Measurements from ENCODE around the gene MED14.

DNA sequence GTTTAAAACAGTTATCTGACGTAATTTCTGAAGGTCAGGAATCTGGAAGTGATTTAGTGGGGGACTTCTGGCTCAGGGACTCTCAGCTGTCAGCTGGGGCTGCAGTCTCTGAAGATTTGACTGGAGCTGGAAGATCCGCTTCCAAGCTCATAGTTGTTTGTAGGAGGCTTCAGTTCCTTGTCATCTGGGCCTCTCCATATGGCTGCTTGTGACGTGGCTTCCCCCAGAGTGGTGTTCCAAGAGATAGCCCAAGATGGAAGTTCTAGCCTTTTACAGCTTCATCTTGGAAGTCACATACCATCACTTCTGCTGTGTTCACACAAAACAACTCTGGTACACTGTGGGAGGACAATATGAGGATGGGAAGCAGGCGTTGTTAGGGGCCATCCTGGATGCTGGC lies 110.0 kb downstream of the MED14 start:
- TF ChIP-seq SPI1 (IDR thresholded peaks at IDR 0.05; ENCODE audit: borderline replicate concordance, insufficient read depth, low read depth, low read length) (no peak), USF1 (IDR thresholded peaks at IDR 0.05; ENCODE audit: borderline replicate concordance, extremely low read length, insufficient read depth, low read depth, low read length) (no peak), CHD2 (IDR thresholded peaks at IDR 0.05; ENCODE audit: borderline replicate concordance, low read depth, low read length) (no peak), TCF7 (IDR thresholded peaks at IDR 0.05; ENCODE audit: borderline replicate concordance) (no peak), FOXK2 (IDR thresholded peaks at IDR 0.05) (no peak), SP1 (IDR thresholded peaks at IDR 0.05; ENCODE audit: low read depth, low read length) (no peak), SUZ12 (IDR thresholded peaks at IDR 0.05; ENCODE audit: unreplicated experiment) (no peak)
- TF ChIP-seq, protein P1, sequence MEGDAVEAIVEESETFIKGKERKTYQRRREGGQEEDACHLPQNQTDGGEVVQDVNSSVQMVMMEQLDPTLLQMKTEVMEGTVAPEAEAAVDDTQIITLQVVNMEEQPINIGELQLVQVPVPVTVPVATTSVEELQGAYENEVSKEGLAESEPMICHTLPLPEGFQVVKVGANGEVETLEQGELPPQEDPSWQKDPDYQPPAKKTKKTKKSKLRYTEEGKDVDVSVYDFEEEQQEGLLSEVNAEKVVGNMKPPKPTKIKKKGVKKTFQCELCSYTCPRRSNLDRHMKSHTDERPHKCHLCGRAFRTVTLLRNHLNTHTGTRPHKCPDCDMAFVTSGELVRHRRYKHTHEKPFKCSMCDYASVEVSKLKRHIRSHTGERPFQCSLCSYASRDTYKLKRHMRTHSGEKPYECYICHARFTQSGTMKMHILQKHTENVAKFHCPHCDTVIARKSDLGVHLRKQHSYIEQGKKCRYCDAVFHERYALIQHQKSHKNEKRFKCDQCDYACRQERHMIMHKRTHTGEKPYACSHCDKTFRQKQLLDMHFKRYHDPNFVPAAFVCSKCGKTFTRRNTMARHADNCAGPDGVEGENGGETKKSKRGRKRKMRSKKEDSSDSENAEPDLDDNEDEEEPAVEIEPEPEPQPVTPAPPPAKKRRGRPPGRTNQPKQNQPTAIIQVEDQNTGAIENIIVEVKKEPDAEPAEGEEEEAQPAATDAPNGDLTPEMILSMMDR (IDR thresholded peaks at IDR 0.05 in 2 of 3, conservative IDR thresholded peaks at IDR 0.05 in 1 of 3; ENCODE audit: control insufficient read depth in 2 of 3, extremely low read depth in 1 of 3, insufficient read depth in 1 of 3, low read depth in 3 of 3, low read length in 3 of 3), result no peak

All from GM12878 (cell line).